Activated naive CD8-positive, alpha-beta T cell treated with anti-CD3 and anti-CD28 coated beads, Interleukin-2, amount 50 U/mL, for 24 hours (primary cell): ENCODE measurements around the gene SLC31A1.
A peak's percentile ranks its signal among the peaks of the same experiment; 100 is the strongest.

ENCODE experiments used
- ATAC-seq: fragments of 150-1000 bp; cut with Tn5 transposase; one replicate; pipeline ENCODE4 v1.10.0; 2021
- DNase-seq: peaks from one replicate; pipeline ENCODE4 v3.0.0; 2021
- H3K27ac Mint-ChIP-seq: one replicate; pipeline ENCODE4 v1.8.0; 2021; ENCODE audit warnings: mild to moderate bottlenecking, mixed read lengths
- H3K27me3 Mint-ChIP-seq: one replicate; pipeline ENCODE4 v1.8.0; 2021; ENCODE audit warnings: mixed read lengths
- H3K36me3 Mint-ChIP-seq: one replicate; pipeline ENCODE4 v1.8.0; 2021; ENCODE audit warnings: low read depth, mixed read lengths
- H3K4me1 Mint-ChIP-seq: one replicate; pipeline ENCODE4 v1.8.0; 2021; ENCODE audit warnings: mixed read lengths
- H3K4me3 Mint-ChIP-seq: one replicate; pipeline ENCODE4 v1.8.0; 2021; ENCODE audit warnings: mild to moderate bottlenecking, moderate library complexity, mixed read lengths
- H3K9me3 Mint-ChIP-seq: one replicate; pipeline ENCODE4 v1.8.0; 2021; ENCODE audit warnings: mixed read lengths

Gene SLC31A1

DNA sequence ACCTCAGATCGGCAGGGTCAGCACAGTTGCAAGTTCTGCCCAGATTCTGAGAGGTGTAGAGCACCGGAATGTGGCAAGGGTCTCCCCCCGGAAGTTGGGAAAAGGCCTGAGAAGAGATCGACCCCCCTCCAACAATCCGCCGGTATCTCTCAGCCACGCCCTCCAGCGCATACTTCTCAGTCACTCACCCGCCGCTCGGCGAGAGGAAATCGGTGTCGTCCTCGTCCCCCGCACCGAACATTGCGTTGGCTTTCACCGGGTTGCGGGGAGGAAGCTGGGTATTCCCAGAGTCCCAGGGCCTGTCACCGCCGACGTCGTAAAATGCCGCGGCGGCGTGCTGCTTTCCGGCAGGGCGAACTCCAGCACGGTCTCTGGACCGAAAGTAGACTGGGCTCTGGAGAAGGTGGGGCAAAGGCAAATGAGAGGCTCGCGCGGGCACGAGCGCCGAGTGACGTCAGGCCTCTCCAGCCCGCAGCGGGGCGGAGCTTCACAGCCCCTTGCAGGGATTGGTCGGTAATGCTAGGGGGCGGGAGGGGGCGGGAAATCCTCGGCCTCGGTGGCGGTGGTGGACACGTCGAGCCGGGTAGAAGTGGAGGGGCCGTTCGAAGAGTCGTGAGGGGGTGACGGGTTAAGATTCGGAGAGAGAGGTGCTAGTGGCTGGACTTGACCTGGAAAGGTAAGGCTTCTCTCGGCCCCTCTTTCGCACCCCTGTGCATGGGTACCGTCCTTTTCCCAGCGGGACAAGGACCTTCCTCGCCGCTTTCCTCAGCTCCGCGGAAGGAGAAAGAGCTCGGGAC lies at the start of gene SLC31A1, which contains the start of gene FKBP15:
Gene SLC31A1 (plus strand): TSS at position 542 of the 797 bp plus-strand sequence. CDS start 34,605 bp downstream, outside the sequence.
Gene FKBP15 (minus strand): TSS at position 275 of the 797 bp plus-strand sequence. CDS start 34 bp downstream, at position 241.
- H3K4me3 Mint-ChIP-seq: peak within 1 kb of the TSS; percentile 92
- peak; percentile 91 for ATAC-seq
- DNase-seq: peak; percentile 97
- H3K36me3 Mint-ChIP-seq: peaks cover 16% of the 10 kb centered on the region
- H3K4me1 Mint-ChIP-seq: peaks cover 47% of the 10 kb centered on the region
- no peaks in the 10 kb centered on the region for H3K9me3 Mint-ChIP-seq
- peak within 1 kb of the TSS; percentile 92 for H3K27ac Mint-ChIP-seq
- H3K27me3 Mint-ChIP-seq: no peaks in the 10 kb centered on the region

DNA sequence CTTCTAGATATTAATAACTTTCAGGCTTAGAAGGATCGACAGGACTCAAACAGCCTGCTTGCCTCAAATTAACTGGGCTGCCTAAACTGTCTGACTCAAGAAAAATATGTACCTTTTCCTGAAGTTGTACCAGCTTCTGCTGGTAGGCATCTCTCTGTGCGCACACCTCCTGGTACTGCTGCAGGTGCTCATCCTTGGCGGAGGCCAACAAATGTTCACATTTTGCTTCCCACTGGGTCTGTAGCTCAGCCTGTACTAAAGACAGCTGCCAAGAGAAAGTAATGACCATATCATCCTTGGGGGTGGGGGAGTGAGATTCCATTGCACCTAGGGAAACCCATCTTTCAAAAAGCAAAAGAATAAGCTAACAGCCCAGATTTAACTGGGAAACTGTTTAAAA lies 48.0 kb upstream of the SLC31A1 start:
- Mint-ChIP-seq H3K27me3 (no peaks in the 10 kb centered on the region), H3K27ac (no peak overlapping the region), H3K4me3 (no peak overlapping the region), H3K36me3 (peaks cover 69% of the 10 kb centered on the region), H3K4me1 (no peaks in the 10 kb centered on the region), H3K9me3 (peaks cover 9% of the 10 kb centered on the region)
- ATAC-seq (no peak), DNase-seq (no peak)

DNA sequence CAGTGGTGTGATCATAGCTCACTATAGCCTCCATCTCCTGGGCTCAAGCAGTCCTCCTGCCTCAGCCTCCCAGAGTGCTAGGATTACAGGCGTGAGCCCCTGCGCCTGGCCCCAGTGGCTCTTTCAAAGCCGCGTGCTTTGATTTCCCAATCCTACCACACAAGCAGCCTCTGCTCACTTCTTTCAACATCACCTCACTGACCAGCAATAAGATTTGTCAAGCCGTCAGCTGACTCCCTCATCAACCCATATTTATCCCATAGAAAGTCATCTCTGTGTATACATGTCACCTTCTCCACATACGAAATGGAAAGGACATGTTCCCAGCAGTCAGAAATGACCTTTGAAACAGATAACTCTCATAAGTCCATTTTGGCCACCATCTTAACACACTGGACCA lies 44.5 kb upstream of the SLC31A1 start:
- no peaks in the 10 kb centered on the region for H3K27me3 Mint-ChIP-seq
- ATAC-seq: no peak
- no peak overlapping the region for H3K4me3 Mint-ChIP-seq
- peaks cover 63% of the 10 kb centered on the region for H3K36me3 Mint-ChIP-seq
- H3K9me3 Mint-ChIP-seq: peaks cover 9% of the 10 kb centered on the region
- H3K4me1 Mint-ChIP-seq: no peaks in the 10 kb centered on the region
- H3K27ac Mint-ChIP-seq: no peak overlapping the region
- DNase-seq: no peak

DNA sequence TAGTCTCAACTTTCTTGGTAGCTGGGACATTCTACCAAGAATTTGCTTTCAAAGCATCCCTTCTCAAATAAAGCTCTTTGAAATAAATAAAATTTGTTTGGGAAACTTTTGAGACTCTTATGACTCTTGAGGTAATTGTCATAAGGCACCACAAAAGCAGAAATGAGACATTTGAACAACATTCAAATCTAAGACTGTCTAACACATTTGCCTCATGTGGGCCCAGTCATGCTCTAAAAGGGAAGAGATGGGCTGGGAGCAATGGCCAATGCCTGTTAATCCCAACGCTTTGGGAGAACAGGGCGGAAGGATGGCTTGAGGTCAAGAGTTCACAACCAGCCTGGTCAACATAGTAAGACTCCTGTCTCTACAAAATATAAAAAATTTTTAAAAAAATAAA lies 44.1 kb upstream of the SLC31A1 start:
- H3K27me3 Mint-ChIP-seq: no peaks in the 10 kb centered on the region
- H3K27ac Mint-ChIP-seq: no peak overlapping the region
- H3K36me3 Mint-ChIP-seq: peaks cover 63% of the 10 kb centered on the region
- DNase-seq (no peak), ATAC-seq (no peak)
- H3K9me3 Mint-ChIP-seq: peaks cover 9% of the 10 kb centered on the region
- no peak overlapping the region for H3K4me3 Mint-ChIP-seq
- no peaks in the 10 kb centered on the region for H3K4me1 Mint-ChIP-seq

DNA sequence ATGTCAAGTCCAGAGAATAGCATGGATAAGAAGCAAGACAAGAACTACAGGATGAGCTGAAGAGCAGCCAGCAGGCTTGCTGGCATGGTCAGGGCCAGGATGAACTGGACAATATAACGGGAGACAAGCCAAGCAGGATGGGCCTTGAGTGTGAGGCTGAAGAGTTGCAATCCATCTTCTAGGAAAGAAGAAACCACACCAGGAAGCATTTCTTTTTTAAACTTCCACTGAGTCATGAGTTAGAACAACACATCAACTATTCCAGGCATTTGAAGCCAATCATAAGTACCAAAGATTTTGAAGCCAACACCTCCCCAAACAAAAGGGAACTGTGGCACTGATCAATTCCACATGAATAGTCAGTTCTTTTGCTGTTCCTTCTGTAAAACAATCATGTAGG lies 43.3 kb upstream of the SLC31A1 start:
- no peaks in the 10 kb centered on the region for H3K27me3 Mint-ChIP-seq
- no peaks in the 10 kb centered on the region for H3K4me1 Mint-ChIP-seq
- H3K36me3 Mint-ChIP-seq: peaks cover 62% of the 10 kb centered on the region
- DNase-seq (no peak), ATAC-seq (no peak)
- H3K4me3 Mint-ChIP-seq: no peak overlapping the region
- H3K9me3 Mint-ChIP-seq: peaks cover under 1% of the 10 kb centered on the region
- no peak overlapping the region for H3K27ac Mint-ChIP-seq

DNA sequence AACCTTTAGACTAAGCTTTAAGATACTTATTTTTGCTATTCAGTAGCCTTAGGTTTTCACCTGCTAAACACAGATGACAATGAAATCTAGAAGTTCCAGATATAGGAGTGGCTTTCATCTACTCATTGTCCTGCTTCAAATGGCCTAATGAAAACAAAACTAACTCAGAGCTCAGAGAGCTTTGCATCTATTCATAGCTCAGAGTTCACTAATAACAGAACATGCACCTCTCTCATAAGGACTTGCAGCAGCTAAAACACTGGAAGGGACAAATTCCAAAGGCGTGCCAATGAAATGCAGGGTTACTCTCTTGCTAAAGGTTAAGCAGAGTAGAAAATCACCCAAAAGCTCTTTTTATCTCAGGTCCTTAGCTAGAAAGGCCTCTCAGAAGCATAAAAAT lies 41.5 kb upstream of the SLC31A1 start:
- H3K36me3 Mint-ChIP-seq: peaks cover 64% of the 10 kb centered on the region

DNA sequence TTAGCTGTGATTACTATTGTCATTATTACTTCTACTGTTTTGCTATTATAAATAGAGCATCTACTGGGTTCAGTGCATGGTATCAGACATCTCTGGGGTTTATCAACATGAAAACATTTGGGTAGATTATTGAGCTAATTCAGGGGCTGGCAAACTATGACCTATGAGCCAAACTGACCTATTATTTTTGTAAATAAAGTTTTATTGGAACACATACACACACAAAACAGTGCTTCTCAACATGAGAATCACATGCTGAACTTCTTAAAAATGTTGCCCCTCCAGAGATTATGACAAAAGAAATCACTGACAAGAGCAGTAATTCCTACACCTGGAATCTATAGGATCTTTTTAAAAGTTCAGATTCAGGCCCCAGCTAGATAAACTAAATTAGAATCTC lies 40.2 kb upstream of the SLC31A1 start:
- H3K4me3 Mint-ChIP-seq: no peak overlapping the region
- H3K9me3 Mint-ChIP-seq: no peaks in the 10 kb centered on the region
- no peak overlapping the region for H3K27ac Mint-ChIP-seq
- peaks cover 68% of the 10 kb centered on the region for H3K36me3 Mint-ChIP-seq
- no peak for DNase-seq
- H3K4me1 Mint-ChIP-seq: no peaks in the 10 kb centered on the region
- ATAC-seq: no peak
- H3K27me3 Mint-ChIP-seq: no peaks in the 10 kb centered on the region

More for the DNA sequence above, 41.5 kb upstream of the SLC31A1 start:
- no peaks in the 10 kb centered on the region for H3K9me3 Mint-ChIP-seq
- no peaks in the 10 kb centered on the region for H3K4me1 Mint-ChIP-seq
- DNase-seq (no peak), ATAC-seq (no peak)
- H3K4me3 Mint-ChIP-seq: no peak overlapping the region
- no peaks in the 10 kb centered on the region for H3K27me3 Mint-ChIP-seq
- no peak overlapping the region for H3K27ac Mint-ChIP-seq

DNA sequence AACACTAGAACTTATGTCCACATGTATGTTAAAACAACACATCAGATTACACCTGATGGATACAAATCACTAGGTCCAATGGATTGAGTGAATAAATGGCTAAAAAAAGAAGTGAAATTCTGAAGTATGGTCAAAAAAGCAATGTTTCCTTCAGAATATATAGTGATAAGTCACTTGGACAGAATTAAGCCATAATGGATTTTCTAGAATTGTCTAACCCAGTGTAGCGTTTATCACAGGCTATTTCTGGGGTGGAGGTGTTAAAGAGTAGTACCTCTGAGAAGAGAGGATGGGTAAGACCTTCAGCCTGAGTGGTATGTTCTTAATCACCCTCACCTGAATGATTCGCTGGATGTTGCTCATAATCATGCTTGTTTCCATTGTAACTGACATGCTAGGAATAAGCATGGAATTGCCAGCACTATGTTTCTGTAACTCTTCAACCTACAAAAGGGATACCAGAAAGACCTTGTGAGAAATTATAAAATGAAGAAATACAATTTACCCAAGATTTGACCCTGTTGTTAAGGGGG lies 37.3 kb upstream of the SLC31A1 start:
- H3K27ac Mint-ChIP-seq: no peak overlapping the region
- H3K4me1 Mint-ChIP-seq: no peaks in the 10 kb centered on the region
- H3K9me3 Mint-ChIP-seq: no peaks in the 10 kb centered on the region
- H3K4me3 Mint-ChIP-seq: no peak overlapping the region
- peaks cover 62% of the 10 kb centered on the region for H3K36me3 Mint-ChIP-seq
- ATAC-seq: no peak
- no peaks in the 10 kb centered on the region for H3K27me3 Mint-ChIP-seq
- no peak for DNase-seq

DNA sequence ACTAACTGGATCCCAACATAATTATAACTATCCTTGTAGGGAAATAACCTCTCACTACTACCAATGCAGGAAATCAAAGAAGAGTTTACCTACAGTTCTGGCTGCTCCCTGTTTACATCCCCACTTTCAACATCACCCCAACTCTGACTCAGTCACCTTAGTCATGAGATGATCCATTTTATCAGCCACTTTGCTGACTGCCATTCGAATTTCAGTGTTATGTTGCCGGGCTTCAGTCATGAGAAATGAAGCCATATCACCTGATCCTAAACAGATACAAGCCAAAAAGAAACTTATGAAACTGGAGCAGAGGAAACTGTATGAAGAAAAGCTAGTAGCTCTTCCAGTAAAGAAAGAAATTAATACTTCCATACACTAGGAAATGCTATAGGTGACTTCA lies 36.8 kb upstream of the SLC31A1 start:
- Mint-ChIP-seq H3K27me3 (no peaks in the 10 kb centered on the region), H3K27ac (no peak overlapping the region), H3K36me3 (peaks cover 60% of the 10 kb centered on the region), H3K4me3 (no peak overlapping the region), H3K9me3 (no peaks in the 10 kb centered on the region), H3K4me1 (no peaks in the 10 kb centered on the region)
- ATAC-seq: no peak
- DNase-seq: no peak

DNA sequence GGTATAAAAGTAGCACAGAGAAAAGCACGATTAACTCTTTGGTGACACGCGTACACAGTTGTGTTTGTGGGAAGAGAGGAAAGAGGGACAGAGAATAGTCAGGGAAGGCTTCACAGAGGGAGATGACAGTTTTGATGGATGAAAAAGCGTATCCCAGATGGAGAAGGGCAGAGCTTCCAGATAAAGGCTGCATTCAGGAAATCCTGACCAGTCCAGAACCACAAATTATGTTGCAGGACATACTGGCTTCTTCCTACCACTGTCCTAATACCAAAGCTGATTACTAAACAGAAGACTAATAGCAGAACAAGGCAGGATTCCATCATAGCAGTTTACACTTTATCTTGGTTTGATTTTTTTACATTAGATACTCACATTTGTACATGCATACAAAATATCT lies 36.1 kb upstream of the SLC31A1 start:
- no peak for DNase-seq
- Mint-ChIP-seq H3K27ac (no peak overlapping the region), H3K4me1 (no peaks in the 10 kb centered on the region), H3K27me3 (no peaks in the 10 kb centered on the region), H3K4me3 (no peak overlapping the region), H3K36me3 (peaks cover 64% of the 10 kb centered on the region), H3K9me3 (no peaks in the 10 kb centered on the region)
- ATAC-seq: no peak

DNA sequence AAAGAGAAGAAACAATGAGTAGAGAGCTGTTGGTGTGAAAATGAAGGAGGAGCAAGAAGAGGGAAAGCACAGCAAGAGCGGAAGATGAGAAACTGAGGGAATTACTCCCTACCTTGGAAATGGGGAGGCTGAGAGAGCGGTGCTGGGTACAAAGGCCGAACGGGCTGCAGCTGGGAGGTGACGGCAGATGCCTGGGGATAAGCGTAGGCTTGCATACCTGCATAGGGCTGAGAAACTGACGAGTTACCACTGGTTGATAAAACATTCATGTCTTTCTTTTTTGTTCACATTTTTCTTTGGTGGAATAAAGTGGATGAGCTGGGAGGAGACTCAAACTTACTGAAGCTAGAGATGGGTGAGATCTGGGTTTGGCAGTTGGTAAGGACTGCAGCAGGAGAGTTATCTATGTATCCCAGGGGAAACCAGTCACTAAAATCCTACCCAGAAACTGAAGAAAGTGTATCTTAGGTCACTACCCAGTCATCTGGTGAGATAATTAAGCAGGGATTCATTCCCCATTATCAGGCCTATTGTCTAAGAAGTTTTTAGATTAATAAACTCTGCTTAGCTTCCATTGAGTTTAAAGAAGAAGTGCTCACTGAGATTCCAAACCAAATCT lies 35.1 kb upstream of the SLC31A1 start:
- no peaks in the 10 kb centered on the region for H3K27me3 Mint-ChIP-seq
- ATAC-seq: no peak

DNA sequence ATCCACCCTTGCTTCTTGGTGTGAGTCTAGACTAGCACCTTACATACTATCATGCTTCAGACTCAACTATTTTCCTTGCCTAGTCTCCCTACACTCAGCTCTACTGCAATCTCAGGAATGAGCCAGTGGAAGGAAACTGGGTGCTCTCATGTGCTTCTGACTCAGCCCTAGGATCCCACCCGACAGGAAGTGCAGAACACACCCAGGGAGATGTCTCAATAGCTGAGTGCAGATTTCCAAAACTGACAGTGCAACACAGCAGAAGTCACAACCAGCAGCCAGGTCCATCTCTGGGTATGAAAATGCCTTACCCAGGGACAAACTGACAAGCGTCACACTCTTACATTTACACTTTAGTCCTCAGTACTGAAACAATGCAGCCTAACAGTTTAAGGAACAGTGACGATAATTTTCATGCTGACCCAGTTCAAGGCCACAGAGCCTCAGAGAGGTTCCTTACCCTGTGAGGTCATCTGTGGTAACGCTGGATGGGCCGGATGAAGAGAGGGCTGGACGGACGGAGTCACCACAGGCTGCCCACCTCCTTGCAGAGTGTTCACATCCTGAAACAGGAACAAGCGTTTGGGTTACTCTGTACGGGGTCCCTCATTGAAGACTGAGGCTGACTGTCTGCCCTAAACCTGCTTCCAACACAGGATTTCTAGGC lies 33.3 kb upstream of the SLC31A1 start:
- DNase-seq (no peak), ATAC-seq (no peak)
- no peaks in the 10 kb centered on the region for H3K4me1 Mint-ChIP-seq
- no peaks in the 10 kb centered on the region for H3K27me3 Mint-ChIP-seq
- no peaks in the 10 kb centered on the region for H3K9me3 Mint-ChIP-seq
- no peak overlapping the region for H3K4me3 Mint-ChIP-seq
- peaks cover 55% of the 10 kb centered on the region for H3K36me3 Mint-ChIP-seq
- no peak overlapping the region for H3K27ac Mint-ChIP-seq

More for the DNA sequence above, 35.1 kb upstream of the SLC31A1 start:
- no peak for DNase-seq
- H3K4me3 Mint-ChIP-seq: no peak overlapping the region
- H3K4me1 Mint-ChIP-seq: no peaks in the 10 kb centered on the region
- H3K27ac Mint-ChIP-seq: no peak overlapping the region
- no peaks in the 10 kb centered on the region for H3K9me3 Mint-ChIP-seq
- peaks cover 64% of the 10 kb centered on the region for H3K36me3 Mint-ChIP-seq

DNA sequence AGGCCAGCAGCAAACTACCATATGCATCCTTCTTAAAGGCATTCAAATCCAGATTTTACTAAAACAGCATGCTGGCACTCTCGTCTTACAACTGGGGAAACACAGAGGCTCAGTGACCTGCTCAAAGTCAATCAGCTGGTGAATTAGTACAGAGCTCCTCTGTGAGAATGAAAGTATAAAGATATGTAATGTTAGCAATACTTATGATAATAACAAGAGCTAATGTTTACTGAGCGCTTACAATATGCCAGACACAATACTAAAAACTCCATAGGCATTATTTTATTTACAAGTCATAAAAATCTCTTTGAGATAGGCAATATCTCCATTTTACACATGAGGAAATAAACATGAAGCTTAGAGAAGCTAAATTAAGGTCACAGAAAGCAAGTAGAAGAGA lies 28.9 kb upstream of the SLC31A1 start:
- no peak for ATAC-seq
- no peaks in the 10 kb centered on the region for H3K27me3 Mint-ChIP-seq
- peaks cover 40% of the 10 kb centered on the region for H3K36me3 Mint-ChIP-seq
- no peak for DNase-seq
- no peak overlapping the region for H3K4me3 Mint-ChIP-seq
- no peak overlapping the region for H3K27ac Mint-ChIP-seq
- H3K4me1 Mint-ChIP-seq: no peaks in the 10 kb centered on the region
- no peaks in the 10 kb centered on the region for H3K9me3 Mint-ChIP-seq

DNA sequence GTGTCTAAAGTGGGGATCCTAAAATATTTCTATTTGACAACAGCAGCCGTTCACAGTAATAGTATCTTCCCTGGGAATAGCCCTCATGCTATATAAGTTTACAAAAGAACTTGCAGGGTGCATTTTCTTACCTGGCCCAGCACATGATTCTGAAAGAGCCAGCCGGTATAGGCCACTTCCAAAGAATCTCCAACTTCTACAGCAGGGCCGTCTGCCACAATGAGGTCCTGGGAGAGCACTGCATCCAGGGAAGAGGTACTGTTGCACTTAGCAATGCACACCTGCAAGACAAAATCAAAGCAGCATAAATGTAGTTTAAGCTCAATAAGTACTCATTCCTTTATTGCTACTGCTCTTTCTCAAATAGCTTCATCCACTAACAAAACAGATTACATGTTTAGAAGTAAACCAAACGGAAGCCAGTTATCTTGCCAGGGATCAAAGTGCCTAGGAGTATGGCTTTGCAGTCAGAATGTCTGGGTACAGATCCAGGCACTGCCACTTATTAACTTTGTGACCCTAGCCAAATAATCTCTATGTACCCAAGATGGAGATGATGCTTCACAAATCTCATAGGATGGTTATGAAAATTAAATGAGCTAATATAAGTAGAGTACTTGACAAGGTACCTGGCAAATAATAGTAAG lies 21.5 kb upstream of the SLC31A1 start:
- H3K36me3 Mint-ChIP-seq: peaks cover 51% of the 10 kb centered on the region
- no peak for DNase-seq
- no peak overlapping the region for H3K27ac Mint-ChIP-seq

More for the DNA sequence above, 21.5 kb upstream of the SLC31A1 start:
- no peaks in the 10 kb centered on the region for H3K27me3 Mint-ChIP-seq
- H3K9me3 Mint-ChIP-seq: no peaks in the 10 kb centered on the region
- ATAC-seq: no peak
- H3K4me3 Mint-ChIP-seq: no peak overlapping the region
- H3K4me1 Mint-ChIP-seq: peaks cover 9% of the 10 kb centered on the region
